A549 (cell line): Measurements from ENCODE around the gene DGKE.

Source experiments
- BCL3 ChIP-seq: fragments of >200 bp; sonication (Bioruptor Twin); formaldehyde crosslinking; IDR thresholded peaks from 3 replicates; pipeline ENCODE4 v1.6.1; 2016
- CEBPB ChIP-seq, 2 experiments: fragments of >200 bp in 1 of 2; sonication (Bioruptor Twin) in 1 of 2; formaldehyde crosslinking in 1 of 2; IDR thresholded peaks; 2 replicates each; pipeline ENCODE4 v1.6.1; 2012 to 2016
- CHD2 ChIP-seq: fragments of 150-350 bp; IDR thresholded peaks from 2 replicates; pipeline ENCODE4 v1.6.1; 2014; ENCODE audit warnings: low read length; ENCODE audit not compliant: partially characterized antibody
- CTCF ChIP-seq: fragments of >200 bp; sonication (Bioruptor Twin); formaldehyde crosslinking; IDR thresholded peaks from 3 replicates; pipeline ENCODE4 v1.5.1; 2016
- EHF ChIP-seq: fragments of 250-450 bp; sonication (Bioruptor Pico); IDR thresholded peaks from 2 replicates; pipeline ENCODE4 v1.5.0; 2020; ENCODE audit warnings: mild to moderate bottlenecking
- KDM5A ChIP-seq: fragments of 200-600 bp; sonication (generic); IDR thresholded peaks from 2 replicates; pipeline ENCODE4 v1.6.1; 2016; ENCODE audit warnings: antibody characterized with exemption, mild to moderate bottlenecking
- MAX ChIP-seq: IDR thresholded peaks from 2 replicates; pipeline ENCODE4 v1.6.1; 2012
- POLR2A ChIP-seq: IDR thresholded peaks from 2 replicates; pipeline ENCODE4 v1.6.1; 2012; ENCODE audit warnings: mild to moderate bottlenecking, low read length
- RAD21 ChIP-seq, 2 experiments: fragments of >200 bp in 1 of 2; sonication (Bioruptor Twin) in 1 of 2; formaldehyde crosslinking in 1 of 2; IDR thresholded peaks in 1 of 2; conservative IDR thresholded peaks in 1 of 2; 2 replicates in 1 of 2; 3 replicates in 1 of 2; pipeline ENCODE4 v1.6.1; 2012 to 2018; ENCODE audit warnings: inconsistent platforms in 1 of 2
- RCOR1 ChIP-seq: fragments of 150-350 bp; IDR thresholded peaks from 2 replicates; pipeline ENCODE4 v1.6.1; 2014; ENCODE audit warnings: antibody characterized with exemption, low read length, low read depth
- RFX5 ChIP-seq: fragments of 450-650 bp; IDR thresholded peaks from 2 replicates; pipeline ENCODE4 v1.7.1; 2014; ENCODE audit warnings: antibody characterized with exemption, mild to moderate bottlenecking, moderate library complexity
- USF2 ChIP-seq: fragments of 450-650 bp; IDR thresholded peaks from 2 replicates; pipeline ENCODE4 v1.6.1; 2014; ENCODE audit warnings: antibody characterized with exemption
- TF ChIP-seq, protein P1 (sequence below): fragments of 200-600 bp; sonication (generic); IDR thresholded peaks from 2 replicates; pipeline ENCODE4 v1.6.1; 2016; ENCODE audit warnings: antibody characterized with exemption, mild to moderate bottlenecking, moderate library complexity

DNA sequence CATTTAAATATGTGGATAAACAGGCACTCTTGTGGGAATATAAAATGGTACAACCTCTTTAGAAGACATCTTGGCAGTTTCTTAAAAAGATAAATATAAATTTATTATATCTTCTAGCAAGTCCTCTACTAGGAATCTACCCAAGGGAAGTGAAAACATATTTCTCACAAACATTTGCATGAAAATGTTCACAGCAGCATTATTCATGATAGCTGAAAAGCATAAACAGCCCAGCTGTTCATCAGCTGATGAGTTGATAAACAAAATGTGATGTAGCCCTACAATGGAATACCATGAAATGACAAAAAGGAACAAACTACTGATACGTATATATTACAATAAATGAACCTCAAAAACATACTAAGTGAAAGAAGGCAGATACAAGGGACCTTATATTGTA lies 12.0 kb downstream of the DGKE start:
- TF ChIP-seq POLR2A (no peak), MAX (no peak), CTCF (no peak), CHD2 (no peak), EHF (CRISPR knock-in tag) (no peak), CEBPB (IDR thresholded peaks at IDR 0.05) (no peak), RAD21 (conservative IDR thresholded peaks at IDR 0.05 in 1 of 2, IDR thresholded peaks at IDR 0.05 in 1 of 2) (no peak), RFX5 (no peak), KDM5A (no peak), USF2 (no peak), BCL3 (no peak), RCOR1 (no peak)
- TF ChIP-seq, protein P1, sequence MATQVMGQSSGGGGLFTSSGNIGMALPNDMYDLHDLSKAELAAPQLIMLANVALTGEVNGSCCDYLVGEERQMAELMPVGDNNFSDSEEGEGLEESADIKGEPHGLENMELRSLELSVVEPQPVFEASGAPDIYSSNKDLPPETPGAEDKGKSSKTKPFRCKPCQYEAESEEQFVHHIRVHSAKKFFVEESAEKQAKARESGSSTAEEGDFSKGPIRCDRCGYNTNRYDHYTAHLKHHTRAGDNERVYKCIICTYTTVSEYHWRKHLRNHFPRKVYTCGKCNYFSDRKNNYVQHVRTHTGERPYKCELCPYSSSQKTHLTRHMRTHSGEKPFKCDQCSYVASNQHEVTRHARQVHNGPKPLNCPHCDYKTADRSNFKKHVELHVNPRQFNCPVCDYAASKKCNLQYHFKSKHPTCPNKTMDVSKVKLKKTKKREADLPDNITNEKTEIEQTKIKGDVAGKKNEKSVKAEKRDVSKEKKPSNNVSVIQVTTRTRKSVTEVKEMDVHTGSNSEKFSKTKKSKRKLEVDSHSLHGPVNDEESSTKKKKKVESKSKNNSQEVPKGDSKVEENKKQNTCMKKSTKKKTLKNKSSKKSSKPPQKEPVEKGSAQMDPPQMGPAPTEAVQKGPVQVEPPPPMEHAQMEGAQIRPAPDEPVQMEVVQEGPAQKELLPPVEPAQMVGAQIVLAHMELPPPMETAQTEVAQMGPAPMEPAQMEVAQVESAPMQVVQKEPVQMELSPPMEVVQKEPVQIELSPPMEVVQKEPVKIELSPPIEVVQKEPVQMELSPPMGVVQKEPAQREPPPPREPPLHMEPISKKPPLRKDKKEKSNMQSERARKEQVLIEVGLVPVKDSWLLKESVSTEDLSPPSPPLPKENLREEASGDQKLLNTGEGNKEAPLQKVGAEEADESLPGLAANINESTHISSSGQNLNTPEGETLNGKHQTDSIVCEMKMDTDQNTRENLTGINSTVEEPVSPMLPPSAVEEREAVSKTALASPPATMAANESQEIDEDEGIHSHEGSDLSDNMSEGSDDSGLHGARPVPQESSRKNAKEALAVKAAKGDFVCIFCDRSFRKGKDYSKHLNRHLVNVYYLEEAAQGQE: no peak
